ENCODE results near the gene GDAP1L1.
A peak's percentile ranks its signal among the peaks of the same experiment; 100 is the strongest.
"Not testable (repeated sequence)": the region's sequence is repeated elsewhere in the genome, so short reads cannot be mapped to it uniquely, and the experiment has no call there.

GDAP1L1 gene

GRCh38 chr20:44309763-44310663 is 62.9 kb downstream of the GDAP1L1 start:
- no peak for DNase-seq

- peak; percentile 77 for DNase-seq
These were observed 63.8 kb downstream of the GDAP1L1 start, which contains the start of gene FITM2 for GRCh38 chr20:44310664-44311639. Gene FITM2, minus strand, starts transcription at chr20:44311202. Its CDS starts 54 bp downstream, at chr20:44311148.

GRCh38 chr20:44314870-44315269 is 67.8 kb downstream of the GDAP1L1 start:
- DNase-seq: no peak

GRCh38 chr20:44319839-44320422 is 72.8 kb downstream of the GDAP1L1 start:
- no peak for DNase-seq

- DNase-seq: no peak
These were observed 77.2 kb downstream of the GDAP1L1 start for GRCh38 chr20:44324343-44324742.

- no peak for DNase-seq
These were observed 79.5 kb downstream of the GDAP1L1 start for GRCh38 chr20:44326391-44327159.

- not testable (repeated sequence) for DNase-seq
These were observed 80.6 kb downstream of the GDAP1L1 start for GRCh38 chr20:44327748-44328147.

- no peak for DNase-seq
These were observed 81.3 kb downstream of the GDAP1L1 start for GRCh38 chr20:44328428-44328827.

All from NCI-H1694 treated with DMSO at 0.1 percent for 48 hours (cell line).